NCI-H774 (cell line): ENCODE results near the gene MAT2B.
A peak's percentile ranks its signal among the peaks of the same experiment; 100 is the strongest.
"Not testable (repeated sequence)": the region's sequence is repeated elsewhere in the genome, so short reads cannot be mapped to it uniquely, and the experiment has no call there.

Source experiments
- DNase-seq: peaks from one replicate; lab custom pipeline; 2025; lab: John Stamatoyannopoulos, UW

Gene MAT2B

DNA sequence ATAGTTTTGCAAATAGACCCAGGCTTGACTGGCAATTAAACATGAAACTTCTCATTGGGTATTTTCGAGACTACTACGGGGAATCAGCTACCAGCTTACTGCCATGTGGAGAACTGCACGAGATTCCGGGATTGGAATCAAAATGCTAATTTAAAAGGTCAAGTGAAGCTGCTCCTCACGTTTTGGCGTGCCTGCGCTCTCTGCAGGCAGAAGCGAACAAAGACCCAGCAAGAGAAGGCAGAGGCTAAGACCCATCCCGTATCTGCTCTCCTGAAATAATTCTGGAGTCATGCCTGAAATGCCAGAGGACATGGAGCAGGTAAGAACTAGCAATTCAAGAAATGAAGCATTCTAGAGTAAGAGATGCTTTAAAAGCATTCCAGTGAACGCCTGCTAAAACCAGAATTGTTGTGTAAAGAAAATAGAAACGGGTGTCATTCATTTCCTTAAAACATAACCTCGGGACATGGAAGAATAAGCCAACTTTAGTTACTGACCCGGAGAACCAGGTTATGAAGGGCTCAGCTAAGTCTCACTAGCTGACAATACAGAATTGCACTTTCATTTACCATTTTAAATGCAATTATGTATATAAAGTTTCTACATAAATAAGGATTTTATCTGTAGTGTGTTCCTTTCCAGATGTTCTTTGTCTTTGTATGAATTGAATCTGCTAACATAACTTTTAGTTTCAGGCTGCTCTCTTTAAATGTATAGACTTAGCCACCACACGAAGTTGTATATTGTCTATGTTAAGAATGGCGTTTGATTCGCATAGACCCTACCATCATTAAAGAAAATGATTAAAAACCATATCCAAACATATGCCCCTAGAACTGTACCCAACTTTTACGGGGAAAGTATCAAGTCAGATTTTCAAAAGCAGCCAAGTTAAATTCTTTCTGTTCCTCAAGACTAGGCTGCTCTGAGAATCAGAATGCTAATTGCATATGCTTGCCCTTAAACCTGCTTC is 2.0 kb upstream of the MAT2B start:
- peak; percentile 5 for DNase-seq

- DNase-seq = no peak
Measured at GRCh38 chr5:163504079-163504931, 1.1 kb upstream of the MAT2B start.

DNA sequence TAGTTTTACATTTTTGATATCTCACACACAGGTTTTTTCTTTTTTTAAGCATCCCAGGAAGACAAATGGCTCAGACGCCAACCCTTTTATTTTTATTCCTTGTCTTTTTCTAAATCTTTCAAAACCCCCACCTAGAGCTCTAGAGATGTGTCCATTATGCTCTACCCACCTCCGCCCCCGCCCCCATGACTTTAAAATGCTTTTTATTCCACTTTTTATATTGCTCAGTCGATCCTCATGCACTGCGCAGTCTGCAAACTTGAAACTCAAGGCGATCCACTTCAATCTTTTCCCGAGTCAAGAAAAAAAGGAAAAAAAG is 411 bp upstream of the MAT2B start:
- no peak for DNase-seq

DNA sequence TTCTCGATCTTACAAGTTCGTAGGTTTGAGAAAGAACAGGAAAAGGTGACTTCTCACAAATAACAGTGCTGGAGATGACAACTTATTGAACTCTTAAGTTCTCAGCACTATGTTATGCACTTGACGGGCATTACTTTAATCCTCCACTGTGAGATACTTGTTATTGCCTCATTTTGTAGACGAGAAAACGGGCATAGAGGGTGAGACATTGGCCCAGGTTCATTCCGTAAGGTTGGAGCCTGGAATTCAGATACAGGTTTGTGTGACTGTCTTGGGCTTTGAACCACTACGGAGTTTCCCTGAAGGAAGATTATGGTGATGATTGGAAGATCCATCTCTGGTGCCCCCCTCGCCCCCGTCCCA is 657 bp downstream of the MAT2B start:
- no peak for DNase-seq

GRCh38 chr5:163506726-163507125 is 1.3 kb downstream of the MAT2B start:
- no peak for DNase-seq

DNA sequence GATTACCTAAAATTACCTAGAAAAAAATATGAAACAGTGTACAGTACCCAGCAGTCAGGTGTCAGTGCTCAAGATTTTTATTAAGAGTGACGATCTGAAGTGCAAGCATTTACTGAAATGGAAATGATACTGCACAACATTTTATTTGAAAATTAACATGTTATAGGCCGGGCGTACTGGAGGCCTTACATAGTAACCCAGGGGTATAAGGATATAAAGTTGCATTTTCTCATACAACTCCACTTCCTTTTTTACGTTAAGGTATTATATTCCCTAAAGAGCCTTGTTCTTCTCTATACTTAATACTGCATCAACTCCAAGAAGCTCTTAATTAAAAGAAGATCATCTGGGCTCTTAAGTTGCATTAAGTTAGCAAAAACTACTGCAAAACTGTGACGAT is 3.3 kb downstream of the MAT2B start:
- no peak for DNase-seq

DNA sequence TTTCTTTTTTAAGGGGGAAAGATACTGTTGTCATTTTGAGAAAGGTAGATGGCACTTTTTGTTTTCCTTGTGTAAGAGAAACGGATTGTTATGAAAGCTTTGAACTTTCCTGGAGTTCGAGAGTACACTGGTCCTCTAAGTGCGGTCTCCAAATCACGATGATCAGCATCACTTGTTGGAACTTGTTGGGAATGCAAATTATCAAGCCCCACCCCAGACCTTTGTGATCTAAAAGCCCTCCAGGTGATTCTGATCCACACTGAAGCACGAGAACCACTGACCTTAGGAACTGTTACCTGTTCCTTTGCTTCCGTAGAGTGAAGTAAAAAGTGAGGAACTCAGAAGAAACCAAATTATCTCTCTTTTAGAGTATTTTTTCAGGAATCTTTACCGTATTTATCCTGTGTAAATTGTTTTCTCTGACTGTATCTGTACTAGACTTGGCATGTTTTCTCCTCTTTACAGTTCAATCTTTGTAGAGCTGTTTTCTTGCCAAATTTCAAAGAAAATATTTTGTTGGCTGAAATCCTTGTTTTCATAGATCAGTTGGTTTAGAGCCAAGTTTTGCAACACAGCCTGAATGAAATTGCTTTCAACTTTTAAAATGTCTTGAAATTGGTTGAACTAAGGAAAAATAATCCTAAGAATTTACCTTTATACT is 4.0 kb downstream of the MAT2B start:
- DNase-seq = no peak

- no peak for DNase-seq
Measured at GRCh38 chr5:163512526-163512925, 7.1 kb downstream of the MAT2B start.

DNA sequence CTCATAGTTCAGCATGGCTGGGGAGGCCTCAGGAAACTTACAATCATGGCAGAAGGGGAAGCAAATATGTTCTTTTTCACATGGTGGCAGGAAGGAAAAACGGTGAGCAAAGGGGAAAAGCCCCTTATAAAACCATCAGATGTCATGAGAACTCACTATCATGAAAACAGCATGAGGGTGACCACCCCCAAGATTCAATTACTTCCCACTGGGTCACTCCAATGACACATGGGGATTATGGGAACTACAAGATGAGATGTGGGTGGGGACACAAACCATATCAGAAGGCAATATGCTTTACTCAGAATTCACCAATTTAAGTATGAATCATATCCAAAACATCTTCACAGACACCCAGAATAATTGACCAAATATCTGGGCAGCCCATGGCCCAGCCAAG is 19.7 kb downstream of the MAT2B start:
- DNase-seq = no peak

GRCh38 chr5:163529698-163530097 is 24.3 kb downstream of the MAT2B start:
- DNase-seq = no peak

- DNase-seq = no peak
Measured at GRCh38 chr5:163531272-163531671, 25.9 kb downstream of the MAT2B start.

DNA sequence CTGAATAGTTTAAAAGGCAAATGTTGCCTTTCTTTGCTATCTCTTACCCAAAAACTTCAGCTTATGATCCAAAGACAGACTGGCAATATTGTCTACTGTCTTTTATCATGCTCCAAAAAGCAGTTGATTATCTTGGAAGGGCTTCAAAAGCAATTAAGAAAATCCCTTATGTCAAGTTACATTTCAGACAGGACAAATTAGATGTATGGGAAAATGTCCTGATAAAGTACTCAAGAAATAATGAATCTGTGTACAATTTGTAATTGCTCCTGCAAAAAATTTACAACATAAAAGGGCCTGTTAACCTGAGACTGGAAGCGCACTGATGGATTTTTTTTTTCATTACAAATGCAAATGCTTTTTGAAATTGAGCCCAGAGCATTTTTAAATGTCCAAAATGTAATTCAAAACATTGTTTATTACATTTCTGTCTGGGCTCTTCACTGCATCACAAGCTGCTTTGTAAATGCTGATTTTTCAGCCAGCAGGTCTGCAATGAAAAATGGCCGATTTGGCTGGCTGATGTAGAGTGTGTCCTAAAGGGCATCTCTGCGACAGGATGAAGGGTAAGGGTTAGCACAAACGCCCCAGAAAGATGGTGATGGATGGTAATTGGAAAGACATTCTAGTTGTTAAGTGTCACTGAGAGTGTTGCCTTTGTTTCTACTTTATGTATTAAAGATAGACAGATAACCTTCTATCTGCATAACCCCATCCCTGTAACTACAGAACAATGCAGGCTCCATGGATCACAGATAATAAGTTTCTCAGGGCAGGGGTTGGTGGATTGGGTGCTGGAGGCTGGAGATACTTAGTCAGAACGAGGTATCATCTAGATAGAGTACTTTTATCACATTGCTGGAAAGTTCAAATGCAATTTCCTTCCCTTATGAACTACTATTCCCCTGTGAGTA is 27.0 kb downstream of the MAT2B start:
- no peak for DNase-seq

DNA sequence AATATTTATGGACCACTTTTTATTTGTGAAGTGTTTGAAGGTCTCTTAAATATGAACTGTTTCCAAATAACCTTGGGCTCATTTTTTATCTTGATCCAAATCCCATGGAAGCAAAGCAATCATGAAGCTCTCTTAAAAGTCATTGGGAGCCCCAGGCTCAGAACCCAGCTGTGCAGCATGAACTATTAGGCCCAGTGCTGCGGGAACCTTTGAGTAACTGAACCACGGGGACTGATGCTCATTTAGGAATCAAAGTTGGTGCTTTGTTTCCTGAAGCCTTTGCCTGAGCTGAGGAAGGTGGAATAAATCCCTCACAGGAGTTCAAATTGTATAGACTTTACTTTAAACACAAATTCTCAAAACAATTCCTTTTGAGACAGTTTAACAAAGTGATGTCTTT is 27.8 kb downstream of the MAT2B start:
- DNase-seq = no peak

GRCh38 chr5:163534492-163535094 is 29.2 kb downstream of the MAT2B start:
- no peak for DNase-seq

DNA sequence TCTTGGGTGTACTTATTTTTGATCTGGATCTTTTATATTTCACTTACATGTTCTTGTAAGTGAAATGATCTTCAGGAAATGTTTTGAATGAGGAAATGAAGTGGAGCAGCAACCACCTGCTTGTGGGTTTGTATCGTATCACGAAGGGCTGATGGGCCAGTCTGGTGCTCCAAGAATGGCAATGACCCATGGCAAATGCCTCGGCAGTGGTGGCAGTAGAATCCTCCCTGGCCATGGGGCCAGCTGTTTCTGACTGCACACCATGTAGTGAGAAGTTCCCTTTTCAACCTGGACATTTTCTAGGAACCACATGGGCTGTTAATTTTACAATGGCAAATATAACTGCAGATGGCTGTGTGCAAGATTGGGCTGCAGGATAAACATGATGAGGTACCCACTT is 29.9 kb downstream of the MAT2B start:
- no peak for DNase-seq

DNA sequence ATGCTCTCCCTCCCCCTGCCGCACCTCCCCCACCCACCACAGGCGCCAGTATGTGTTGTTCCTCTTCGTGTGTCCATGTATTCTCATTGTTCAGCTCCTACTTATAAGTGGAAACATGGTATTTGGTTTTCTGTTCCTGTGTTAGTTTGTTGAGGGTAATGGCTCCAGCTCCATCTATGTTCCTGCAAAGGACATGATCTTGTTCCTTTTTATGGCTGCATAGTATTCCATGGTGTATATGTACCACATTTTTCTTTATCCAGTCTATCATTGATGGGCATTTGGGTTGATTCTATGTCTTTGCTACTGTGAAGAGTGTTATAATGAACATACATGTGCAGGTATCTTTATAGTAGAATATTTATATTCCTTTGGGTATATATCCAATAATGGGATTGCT is 31.0 kb downstream of the MAT2B start:
- not testable (repeated sequence) for DNase-seq

DNA sequence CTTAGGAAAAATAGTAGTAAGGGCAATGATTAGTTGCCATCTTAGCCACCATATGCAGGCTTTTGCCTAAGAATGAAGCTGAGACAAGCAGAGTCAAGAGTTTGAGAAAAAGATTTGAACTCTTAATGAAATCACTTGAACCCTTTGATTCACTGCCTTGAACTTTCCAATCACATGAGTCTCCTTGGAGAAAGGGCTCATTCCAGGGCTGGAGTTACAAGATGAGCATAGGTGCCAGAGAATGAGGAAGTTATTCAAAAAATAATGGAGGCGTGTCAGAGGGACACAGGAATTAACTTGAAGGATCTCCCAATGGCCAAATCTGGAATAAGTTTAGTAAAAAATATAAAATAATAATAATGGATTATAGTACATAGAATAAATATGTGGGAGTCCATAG is 35.3 kb downstream of the MAT2B start:
- DNase-seq = no peak

DNA sequence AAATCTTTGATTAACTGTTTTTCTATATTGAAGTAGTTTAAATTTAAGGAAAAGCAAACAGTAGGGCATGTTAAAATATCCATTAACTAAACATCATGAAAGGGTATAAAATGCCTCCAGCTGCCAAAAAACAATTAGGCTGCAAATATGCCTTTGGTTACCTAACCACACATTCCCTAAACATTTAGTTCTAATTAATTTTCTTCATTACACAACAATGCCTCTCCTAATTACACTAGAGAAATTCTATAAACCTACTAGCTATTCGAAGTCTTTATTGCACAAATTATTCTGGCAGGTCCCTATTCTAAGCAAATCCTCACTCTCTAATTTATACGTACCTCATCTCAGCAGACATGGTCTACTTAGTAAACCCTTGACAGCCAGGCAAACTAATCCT is 37.4 kb downstream of the MAT2B start:
- DNase-seq = no peak

DNA sequence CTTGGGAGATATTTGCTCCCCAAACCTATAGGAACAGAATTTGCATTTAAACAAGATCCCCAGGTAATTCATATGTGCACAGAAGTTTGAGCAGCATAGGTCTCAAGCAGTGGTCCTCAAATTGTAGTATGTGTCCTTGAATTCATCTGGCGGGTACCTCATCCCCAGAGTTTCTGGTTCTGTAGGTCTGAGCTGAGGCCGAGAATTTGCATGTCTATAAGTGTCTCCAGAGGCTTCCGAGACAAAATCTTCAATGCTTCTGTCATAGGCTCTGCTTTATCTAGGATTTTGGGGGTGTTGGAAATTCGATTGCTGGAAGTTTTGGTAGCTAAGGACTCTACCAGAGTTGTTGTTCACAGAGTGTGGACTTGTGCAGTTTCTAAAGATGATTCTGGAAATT is 38.6 kb downstream of the MAT2B start:
- DNase-seq = no peak

- no peak for DNase-seq
Measured at GRCh38 chr5:163544836-163545235, 39.4 kb downstream of the MAT2B start.

- no peak for DNase-seq
Measured at GRCh38 chr5:163548649-163549048, 43.2 kb downstream of the MAT2B start.
